Measurements from ENCODE around the gene ABCB8.

- TF ChIP-seq, protein P1, sequence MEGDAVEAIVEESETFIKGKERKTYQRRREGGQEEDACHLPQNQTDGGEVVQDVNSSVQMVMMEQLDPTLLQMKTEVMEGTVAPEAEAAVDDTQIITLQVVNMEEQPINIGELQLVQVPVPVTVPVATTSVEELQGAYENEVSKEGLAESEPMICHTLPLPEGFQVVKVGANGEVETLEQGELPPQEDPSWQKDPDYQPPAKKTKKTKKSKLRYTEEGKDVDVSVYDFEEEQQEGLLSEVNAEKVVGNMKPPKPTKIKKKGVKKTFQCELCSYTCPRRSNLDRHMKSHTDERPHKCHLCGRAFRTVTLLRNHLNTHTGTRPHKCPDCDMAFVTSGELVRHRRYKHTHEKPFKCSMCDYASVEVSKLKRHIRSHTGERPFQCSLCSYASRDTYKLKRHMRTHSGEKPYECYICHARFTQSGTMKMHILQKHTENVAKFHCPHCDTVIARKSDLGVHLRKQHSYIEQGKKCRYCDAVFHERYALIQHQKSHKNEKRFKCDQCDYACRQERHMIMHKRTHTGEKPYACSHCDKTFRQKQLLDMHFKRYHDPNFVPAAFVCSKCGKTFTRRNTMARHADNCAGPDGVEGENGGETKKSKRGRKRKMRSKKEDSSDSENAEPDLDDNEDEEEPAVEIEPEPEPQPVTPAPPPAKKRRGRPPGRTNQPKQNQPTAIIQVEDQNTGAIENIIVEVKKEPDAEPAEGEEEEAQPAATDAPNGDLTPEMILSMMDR (optimal IDR thresholded peaks at IDR 0.05 in 1 of 3, IDR thresholded peaks at IDR 0.05 in 1 of 3, conservative IDR thresholded peaks at IDR 0.05 in 1 of 3; ENCODE audit: extremely low read depth in 1 of 3, insufficient read depth in 2 of 3, low read length in 3 of 3) = peak; percentile 67 to 69 (median 67)
- no peak for TF ChIP-seq EZH2 (IDR thresholded peaks at IDR 0.05; ENCODE audit: low read length)
Observed at GRCh38 chr7:151012911-151013347, 15.3 kb upstream of the ABCB8 start.

All from keratinocyte (primary cell).